Measurements from ENCODE around the gene NXNL1.

Gene NXNL1

GRCh38 chr19:17454576-17455071 is 6.1 kb downstream of the NXNL1 start:
- DNase-seq = no peak

GRCh38 chr19:17451820-17452219 is 8.9 kb downstream of the NXNL1 start:
- no peak for DNase-seq

- DNase-seq = peak; percentile 82
Observed at GRCh38 chr19:17450264-17451075, 10.3 kb downstream of the NXNL1 start.

- DNase-seq = peak; percentile 40
Observed at GRCh38 chr19:17448131-17448967, 12.4 kb downstream of the NXNL1 start, which contains the start of gene TMEM221. TSS of gene TMEM221 (minus strand) at chr19:17448668. CDS start at chr19:17448462, 206 bp downstream.

- DNase-seq = no peak
Observed at GRCh38 chr19:17447704-17448130, 13.0 kb downstream of the NXNL1 start.

- no peak for DNase-seq
Observed at GRCh38 chr19:17445526-17446165, 15.1 kb downstream of the NXNL1 start.

- peak; percentile 25 for DNase-seq
Observed at GRCh38 chr19:17441241-17442021, 19.3 kb downstream of the NXNL1 start.

- DNase-seq = no peak
Observed at GRCh38 chr19:17436874-17437267, 23.9 kb downstream of the NXNL1 start.

- no peak for DNase-seq
Observed at GRCh38 chr19:17436094-17436873, 24.4 kb downstream of the NXNL1 start.

- no peak for DNase-seq
Observed at GRCh38 chr19:17435218-17435617, 25.5 kb downstream of the NXNL1 start.

- DNase-seq = no peak
Observed at GRCh38 chr19:17431417-17431816, 29.3 kb downstream of the NXNL1 start.

- no peak for DNase-seq
Observed at GRCh38 chr19:17429641-17430113, 31.0 kb downstream of the NXNL1 start.

- peak; percentile 52 for DNase-seq
Observed at GRCh38 chr19:17424743-17425365, 35.9 kb downstream of the NXNL1 start.

GRCh38 chr19:17423429-17424208 is 37.1 kb downstream of the NXNL1 start:
- DNase-seq = no peak

- no peak for DNase-seq
Observed at GRCh38 chr19:17421942-17422341, 38.8 kb downstream of the NXNL1 start.

- DNase-seq = peak; percentile 42
Observed at GRCh38 chr19:17420475-17420924, 40.2 kb downstream of the NXNL1 start.

GRCh38 chr19:17419621-17420474 is 40.9 kb downstream of the NXNL1 start, which contains the start of gene MVB12A:
TSS of gene MVB12A (plus strand) at chr19:17420047. CDS start at chr19:17420136, 89 bp downstream.
- peak; percentile 98 for DNase-seq

GRCh38 chr19:17419154-17419620 is 41.5 kb downstream of the NXNL1 start:
- DNase-seq = no peak

GRCh38 chr19:17418710-17419109 is 42.0 kb downstream of the NXNL1 start:
- DNase-seq = no peak
